Hepatocyte (in vitro differentiated cells): ENCODE measurements around the gene PTPRD. TPM values are rescaled to one million over a fixed set of nuclear protein-coding genes. Genes with fewer than 3 reads are reported as not detected.

Experiments used
- DNase-seq: peaks from one replicate; pipeline ENCODE4 v3.0.0-alpha.2; 2016; ENCODE audit warnings: low spot score
- H2AFZ ChIP-seq: fragments of 200-600 bp; sonication (generic); 2 replicates; pipeline ENCODE4 v1.6.0; 2016; ENCODE audit warnings: antibody characterized with exemption, mild to moderate bottlenecking
- H3K27ac ChIP-seq: fragments of 200-600 bp; sonication (generic); 2 replicates; pipeline ENCODE4 v1.5.1; 2016; ENCODE audit warnings: mild to moderate bottlenecking
- H3K27me3 ChIP-seq: fragments of 200-600 bp; sonication (generic); 2 replicates; pipeline ENCODE4 v1.6.1; 2016
- H3K36me3 ChIP-seq: fragments of 200-600 bp; sonication (generic); replicated peaks from 2 replicates; pipeline ENCODE4 v1.5.1; 2016; ENCODE audit warnings: low read depth; ENCODE audit not compliant: insufficient read depth
- H3K4me1 ChIP-seq: fragments of 200-600 bp; sonication (generic); 2 replicates; pipeline ENCODE4 v1.5.1; 2016; ENCODE audit warnings: mild to moderate bottlenecking, moderate library complexity; ENCODE audit not compliant: insufficient read depth
- H3K4me2 ChIP-seq: fragments of 200-600 bp; sonication (generic); 2 replicates; pipeline ENCODE4 v1.6.0; 2016
- H3K4me3 ChIP-seq: fragments of 200-600 bp; sonication (generic); 2 replicates; pipeline ENCODE4 v1.5.1; 2016; ENCODE audit warnings: mild to moderate bottlenecking
- H3K79me2 ChIP-seq: fragments of 200-600 bp; sonication (generic); 2 replicates; pipeline ENCODE4 v1.6.0; 2017; ENCODE audit warnings: mild to moderate bottlenecking
- H3K9me2 ChIP-seq: fragments of 200-600 bp; sonication (generic); replicated peaks from 2 replicates; pipeline ENCODE4 v1.6.0; 2017; ENCODE audit warnings: mild to moderate bottlenecking; ENCODE audit not compliant: insufficient read depth
- H3K9me3 ChIP-seq: fragments of 200-600 bp; sonication (generic); 2 replicates; pipeline ENCODE4 v1.5.1; 2016; ENCODE audit warnings: low read depth, mild to moderate bottlenecking
- H4K20me1 ChIP-seq: fragments of 200-600 bp; sonication (generic); 2 replicates; pipeline ENCODE4 v1.6.0; 2016; ENCODE audit warnings: mild to moderate bottlenecking; ENCODE audit not compliant: insufficient read depth, poor library complexity, severe bottlenecking
- EZH2 ChIP-seq: fragments of 200-600 bp; sonication (generic); IDR thresholded peaks from 2 replicates; pipeline ENCODE4 v1.6.1; 2016; ENCODE audit warnings: antibody characterized with exemption, mild to moderate bottlenecking, borderline replicate concordance
- EZH2phosphoT487 ChIP-seq: fragments of 200-600 bp; sonication (generic); IDR thresholded peaks from one replicate; pipeline ENCODE4 v1.6.1; 2018; ENCODE audit warnings: antibody characterized with exemption, mild to moderate bottlenecking, low read depth, moderate library complexity; ENCODE audit not compliant: unreplicated experiment, severe bottlenecking
- WGBS: methylation state at CpG from one replicate; pipeline ENCODE4 v1.1.6; 2016; ENCODE audit warnings: low lambda C conversion rate; ENCODE audit errors: missing lambda C conversion rate; 5-methylcytosine and 5-hydroxymethylcytosine counted together
- polyA plus RNA-seq: library from polyadenylated mRNA; unstranded; fragments of >200 nt; fragmentation: Nextera tagmentation; extraction: Ambion mirVana; gene quantifications from 2 replicates; pipeline ENCODE4 v1.2.1, GENCODE V29; 2016
- total RNA-seq: library from RNA; depleted of rRNA; stranded (reverse); fragments of >200 nt; gene quantifications from 2 replicates; pipeline ENCODE4 v1.2.3, GENCODE V29; 2014
- TF ChIP-seq, protein P1 (sequence below): fragments of 200-600 bp; sonication (generic); IDR thresholded peaks from 2 replicates; pipeline ENCODE4 v1.5.1; 2016; ENCODE audit warnings: antibody characterized with exemption, mild to moderate bottlenecking; ENCODE audit not compliant: poor library complexity

Gene PTPRD
- total and polyA plus RNA-seq, 2 experiments from 2014 or later, result 6.5 to 77.6 TPM

DNA sequence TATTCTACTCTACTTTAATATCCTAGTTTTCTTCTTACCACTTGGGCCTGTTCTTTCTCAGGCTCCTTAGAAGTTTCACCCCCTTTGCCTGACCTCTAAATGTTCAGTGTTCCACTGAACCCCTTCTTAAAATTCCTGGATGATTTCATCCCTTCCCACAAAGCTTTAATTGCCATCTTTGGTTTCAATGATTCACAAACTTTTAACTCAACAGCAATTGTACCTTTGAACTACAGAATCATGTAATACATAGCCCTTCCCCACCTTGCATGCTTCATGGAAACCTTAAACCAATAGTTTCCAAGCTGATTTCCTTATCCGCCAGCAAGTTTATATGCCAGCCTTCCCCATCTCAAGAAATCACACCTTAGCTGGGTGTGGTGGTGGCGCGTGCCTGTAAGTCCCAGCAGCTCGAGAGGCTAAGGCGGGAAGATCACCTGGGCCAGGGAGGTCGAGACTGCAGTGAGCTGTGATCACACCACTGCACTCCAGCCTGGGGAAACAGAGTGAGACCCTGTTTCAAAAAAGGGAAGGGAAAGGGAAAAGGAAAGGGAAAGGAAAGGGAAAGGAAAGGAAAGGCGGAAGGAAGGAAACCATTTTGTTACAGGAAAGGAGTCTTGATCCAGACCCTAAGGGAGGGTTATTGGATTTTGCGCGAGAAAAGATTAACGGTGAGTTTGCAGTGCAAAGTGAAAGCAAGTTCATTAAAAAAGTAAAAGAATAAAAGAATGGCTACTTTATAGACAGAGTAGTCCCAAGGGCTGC is 1789.5 kb downstream of the PTPRD start:
- Histone ChIP-seq H3K4me2 (peak overlapping the region; percentile 53), H4K20me1 (no peaks in the 10 kb centered on the region), H3K4me1 (peaks cover 5% of the 10 kb centered on the region), H3K79me2 (no peaks in the 10 kb centered on the region), H3K9me3 (no peaks in the 10 kb centered on the region), H3K4me3 (no peak overlapping the region), H2AFZ (peak overlapping the region; percentile 6), H3K27me3 (no peaks in the 10 kb centered on the region), H3K9me2 (no peaks in the 10 kb centered on the region), H3K36me3 (no peaks in the 10 kb centered on the region), H3K27ac (peak overlapping the region; percentile 27)
- 96% methylated on average over 10 of the region's 10 CpGs for WGBS
- TF ChIP-seq EZH2 (no peak), EZH2phosphoT487 (no peak)
- TF ChIP-seq, protein P1, sequence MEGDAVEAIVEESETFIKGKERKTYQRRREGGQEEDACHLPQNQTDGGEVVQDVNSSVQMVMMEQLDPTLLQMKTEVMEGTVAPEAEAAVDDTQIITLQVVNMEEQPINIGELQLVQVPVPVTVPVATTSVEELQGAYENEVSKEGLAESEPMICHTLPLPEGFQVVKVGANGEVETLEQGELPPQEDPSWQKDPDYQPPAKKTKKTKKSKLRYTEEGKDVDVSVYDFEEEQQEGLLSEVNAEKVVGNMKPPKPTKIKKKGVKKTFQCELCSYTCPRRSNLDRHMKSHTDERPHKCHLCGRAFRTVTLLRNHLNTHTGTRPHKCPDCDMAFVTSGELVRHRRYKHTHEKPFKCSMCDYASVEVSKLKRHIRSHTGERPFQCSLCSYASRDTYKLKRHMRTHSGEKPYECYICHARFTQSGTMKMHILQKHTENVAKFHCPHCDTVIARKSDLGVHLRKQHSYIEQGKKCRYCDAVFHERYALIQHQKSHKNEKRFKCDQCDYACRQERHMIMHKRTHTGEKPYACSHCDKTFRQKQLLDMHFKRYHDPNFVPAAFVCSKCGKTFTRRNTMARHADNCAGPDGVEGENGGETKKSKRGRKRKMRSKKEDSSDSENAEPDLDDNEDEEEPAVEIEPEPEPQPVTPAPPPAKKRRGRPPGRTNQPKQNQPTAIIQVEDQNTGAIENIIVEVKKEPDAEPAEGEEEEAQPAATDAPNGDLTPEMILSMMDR, result no peak
- no peak for DNase-seq

DNA sequence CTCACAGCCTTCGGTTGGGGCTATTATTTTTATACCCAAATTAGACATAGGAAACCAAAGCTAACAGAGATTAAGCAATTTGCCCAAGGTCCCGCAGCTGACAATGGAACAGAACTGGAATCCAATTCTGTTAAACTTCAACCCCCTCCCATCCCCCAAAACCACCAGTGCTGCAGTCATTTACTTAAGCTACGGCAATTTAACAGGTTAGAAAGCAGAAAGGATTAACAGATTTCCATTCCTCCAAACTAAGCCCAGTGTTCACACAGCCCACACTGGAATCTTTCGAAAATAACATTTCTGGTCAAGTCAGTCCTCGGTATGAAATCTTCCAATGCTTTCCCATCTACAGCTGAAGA is 1790.2 kb downstream of the PTPRD start:
- Histone ChIP-seq H3K9me2 (no peaks in the 10 kb centered on the region), H3K79me2 (no peaks in the 10 kb centered on the region), H3K9me3 (no peaks in the 10 kb centered on the region), H2AFZ (peak overlapping the region; percentile 6), H3K36me3 (no peaks in the 10 kb centered on the region), H3K27me3 (no peaks in the 10 kb centered on the region), H3K4me3 (no peak overlapping the region), H3K4me2 (peak overlapping the region; percentile 53), H3K27ac (peak overlapping the region; percentile 27), H3K4me1 (peaks cover 5% of the 10 kb centered on the region), H4K20me1 (no peaks in the 10 kb centered on the region)
- 56% methylated on average over 5 of the region's 5 CpGs for WGBS
- peak; percentile 17 for DNase-seq
- TF ChIP-seq EZH2, result no peak
- TF ChIP-seq, protein P1, result no peak
- no peak for TF ChIP-seq EZH2phosphoT487

DNA sequence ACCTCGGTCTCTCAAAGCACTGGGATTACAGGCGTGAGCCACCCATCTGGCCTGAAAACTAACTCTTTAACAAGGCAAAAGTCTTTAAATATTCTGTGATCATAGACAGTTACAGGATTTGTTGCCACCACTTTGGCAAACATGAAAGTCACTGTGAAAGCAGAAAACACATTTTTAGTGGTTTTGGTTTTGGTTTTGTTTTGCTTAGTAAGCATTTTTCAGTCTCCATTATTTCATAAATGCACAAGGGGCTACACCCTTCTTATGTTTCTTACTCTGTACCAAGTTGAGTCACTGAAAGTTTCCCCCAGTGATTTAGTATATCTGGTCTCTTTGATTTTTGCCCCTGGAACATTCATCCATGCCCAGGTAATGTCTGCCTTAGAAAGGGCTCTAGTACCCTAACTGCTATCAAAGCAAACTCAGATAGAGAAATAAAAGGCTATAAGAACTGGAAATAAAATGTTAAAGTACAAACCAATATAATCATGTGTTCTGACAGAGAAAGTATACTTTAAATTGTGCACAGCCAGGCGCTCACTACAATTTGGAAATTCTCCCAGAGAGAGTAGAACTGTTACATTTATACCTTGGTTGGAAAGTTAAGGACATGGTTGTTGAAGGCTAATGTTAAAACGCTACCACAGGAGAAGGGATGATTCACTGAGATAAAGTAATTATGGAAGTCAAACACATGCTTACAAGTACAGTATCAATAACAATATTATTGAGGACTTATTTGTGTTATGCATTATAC is 1790.7 kb downstream of the PTPRD start:
- H3K36me3 ChIP-seq, result no peaks in the 10 kb centered on the region
- peak overlapping the region; percentile 53 for H3K4me2 ChIP-seq
- H3K27ac ChIP-seq, result no peak overlapping the region
- H4K20me1 ChIP-seq, result no peaks in the 10 kb centered on the region
- no peaks in the 10 kb centered on the region for H3K9me2 ChIP-seq
- 78% methylated on average over 4 of the region's 4 CpGs for WGBS
- no peaks in the 10 kb centered on the region for H3K9me3 ChIP-seq
- TF ChIP-seq EZH2phosphoT487, result no peak
- TF ChIP-seq, protein P1, result no peak
- no peak for TF ChIP-seq EZH2
- no peak for DNase-seq
- peaks cover 5% of the 10 kb centered on the region for H3K4me1 ChIP-seq
- H2AFZ ChIP-seq, result no peak overlapping the region
- H3K79me2 ChIP-seq, result no peaks in the 10 kb centered on the region
- no peaks in the 10 kb centered on the region for H3K27me3 ChIP-seq
- no peak overlapping the region for H3K4me3 ChIP-seq
